AG08396 (cell line): Measurements from ENCODE around the gene MAPK8IP3.

Source experiments
- DNase-seq: peaks from one replicate; pipeline ENCODE4 v3.0.0; 2012; ENCODE audit warnings: low spot score, mixed read lengths

Gene MAPK8IP3

GRCh38 chr16:1812732-1813163, 106.8 kb downstream of the MAPK8IP3 start:
- DNase-seq, result peak; percentile 93

DNA sequence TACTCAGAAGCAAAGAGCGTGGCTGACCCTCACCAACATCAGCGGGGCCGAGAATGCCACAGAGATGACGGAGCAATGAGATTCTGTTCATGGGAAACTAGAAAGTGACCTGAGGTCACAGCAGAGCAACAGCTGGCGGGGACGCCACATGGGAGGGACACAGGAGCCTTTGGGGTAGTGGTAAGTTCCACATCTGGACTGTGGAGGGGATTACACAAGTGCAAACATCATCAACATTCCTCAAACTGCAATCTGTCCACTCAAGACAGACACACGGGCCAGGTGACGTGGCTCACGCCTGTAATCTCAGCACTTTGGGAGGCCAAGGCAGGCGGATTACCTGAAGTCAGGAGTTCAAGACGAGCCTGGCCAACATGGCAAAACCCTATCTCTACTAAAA, 109.5 kb downstream of the MAPK8IP3 start:
- DNase-seq, result no peak

GRCh38 chr16:1816396-1817275, 110.6 kb downstream of the MAPK8IP3 start:
- DNase-seq, result no peak

- DNase-seq, result no peak
These were observed 111.2 kb downstream of the MAPK8IP3 start for GRCh38 chr16:1817276-1817589.

DNA sequence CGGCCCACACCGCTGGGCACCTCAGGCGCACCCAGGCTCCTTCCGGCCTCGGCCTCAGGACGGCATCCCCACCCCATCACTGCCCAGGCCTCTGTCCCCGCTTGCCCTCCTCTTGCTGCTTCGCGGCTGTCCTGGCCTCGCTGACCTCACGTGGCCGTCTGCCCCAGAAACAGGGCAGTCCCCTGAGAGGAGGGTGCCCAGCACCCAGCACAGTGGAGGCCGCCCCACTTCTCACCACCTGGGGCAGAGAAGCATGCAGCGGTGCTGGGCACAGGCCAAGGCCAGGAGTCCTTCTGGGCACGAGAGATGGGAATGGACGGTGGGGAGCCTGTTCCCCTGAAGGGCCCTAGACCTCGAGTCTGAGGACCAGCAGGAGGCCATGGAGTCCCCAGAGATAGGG, 111.7 kb downstream of the MAPK8IP3 start:
- no peak for DNase-seq

DNA sequence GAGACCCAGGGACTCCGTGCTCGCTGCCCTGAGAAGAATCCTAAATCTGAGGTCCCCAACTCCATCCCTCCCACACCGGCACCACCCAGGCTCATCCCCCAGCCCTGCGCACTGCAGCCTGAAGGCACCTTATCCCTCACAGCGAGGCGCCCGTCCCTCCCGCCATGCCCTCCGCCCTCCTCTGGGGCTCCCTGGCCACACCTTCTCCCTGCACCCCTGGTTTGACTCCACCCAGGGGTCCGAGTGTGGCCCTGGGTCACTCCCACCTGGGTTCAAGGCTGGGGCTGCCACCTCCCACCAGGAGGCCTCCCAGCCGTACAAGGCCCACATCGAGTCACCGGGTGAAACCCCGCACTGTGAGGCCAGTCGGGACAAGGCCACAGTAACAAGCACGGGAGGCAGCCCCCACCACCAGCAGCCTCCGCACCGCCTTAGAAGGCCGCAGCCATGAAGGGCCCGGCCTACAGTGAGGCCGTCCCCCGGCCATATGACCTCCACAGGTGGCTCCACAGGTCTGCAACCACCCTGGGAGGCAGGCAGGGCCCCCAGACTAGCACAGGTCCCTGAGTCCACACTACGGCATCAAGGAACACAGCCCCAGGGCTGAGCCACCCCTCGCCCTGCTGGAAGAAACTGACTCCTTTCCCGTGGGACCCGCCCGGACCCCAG, 112.3 kb downstream of the MAPK8IP3 start:
- DNase-seq, result no peak

- no peak for DNase-seq
These were observed 113.0 kb downstream of the MAPK8IP3 start for GRCh38 chr16:1818873-1819525.

DNA sequence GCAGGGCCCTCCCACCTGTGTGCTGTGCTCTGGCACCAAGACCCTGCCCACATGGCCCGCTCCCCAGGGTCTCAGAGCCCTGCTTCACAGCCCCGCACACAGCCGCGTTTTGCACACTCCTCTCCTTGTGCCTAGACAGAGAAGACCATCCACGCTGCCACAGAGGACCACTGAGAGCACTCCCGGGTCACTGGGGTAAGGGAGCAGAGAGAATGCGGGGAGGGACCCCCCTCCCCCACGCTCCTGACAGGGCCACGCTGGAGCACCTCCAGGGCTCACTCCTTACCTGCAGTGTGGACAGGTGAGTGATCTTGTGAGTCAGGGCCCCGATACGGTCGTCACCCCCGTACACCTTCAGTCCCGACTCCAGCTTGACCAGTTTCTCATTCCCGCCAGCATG, 113.6 kb downstream of the MAPK8IP3 start:
- no peak for DNase-seq
